ENCODE results near the gene LRRC2. TPM values are rescaled to one million over a fixed set of nuclear protein-coding genes. Genes with fewer than 3 reads are reported as not detected.

Gene LRRC2, protein sequence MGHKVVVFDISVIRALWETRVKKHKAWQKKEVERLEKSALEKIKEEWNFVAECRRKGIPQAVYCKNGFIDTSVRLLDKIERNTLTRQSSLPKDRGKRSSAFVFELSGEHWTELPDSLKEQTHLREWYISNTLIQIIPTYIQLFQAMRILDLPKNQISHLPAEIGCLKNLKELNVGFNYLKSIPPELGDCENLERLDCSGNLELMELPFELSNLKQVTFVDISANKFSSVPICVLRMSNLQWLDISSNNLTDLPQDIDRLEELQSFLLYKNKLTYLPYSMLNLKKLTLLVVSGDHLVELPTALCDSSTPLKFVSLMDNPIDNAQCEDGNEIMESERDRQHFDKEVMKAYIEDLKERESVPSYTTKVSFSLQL
- total RNA-seq, result under 0.01 and 0.06 TPM in 2 replicates

GRCh38 chr3:46566040-46566641 lies at the start of gene LRRC2:
LRRC2 (minus strand) TSS chr3:46566302; CDS start chr3:46551591, 14,711 bp downstream.

DNA sequence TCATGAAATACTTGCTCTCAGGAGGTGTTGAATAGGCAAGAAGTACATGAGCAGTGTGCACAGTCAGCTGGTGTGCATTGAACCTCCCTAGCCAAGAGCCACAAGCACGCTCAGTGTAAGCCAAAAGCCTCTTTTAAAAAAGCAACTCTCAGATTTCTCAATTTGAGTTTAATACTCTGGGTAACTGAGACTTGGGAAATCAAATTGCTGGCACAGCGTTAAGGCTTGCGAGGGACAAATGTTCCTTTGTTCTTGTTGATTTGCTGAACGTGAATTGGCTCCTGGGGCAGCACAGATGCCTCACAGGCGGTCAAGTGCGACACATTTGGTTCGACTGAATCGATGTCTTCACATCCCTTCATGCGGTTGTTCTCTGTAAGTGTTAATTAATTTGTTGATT lies 46.2 kb upstream of the LRRC2 start, which contains the start of gene FAM240A:
FAM240A (plus strand) TSS at position 202 of the 400 bp plus-strand sequence; CDS start at position 361, 159 bp downstream.

DNA sequence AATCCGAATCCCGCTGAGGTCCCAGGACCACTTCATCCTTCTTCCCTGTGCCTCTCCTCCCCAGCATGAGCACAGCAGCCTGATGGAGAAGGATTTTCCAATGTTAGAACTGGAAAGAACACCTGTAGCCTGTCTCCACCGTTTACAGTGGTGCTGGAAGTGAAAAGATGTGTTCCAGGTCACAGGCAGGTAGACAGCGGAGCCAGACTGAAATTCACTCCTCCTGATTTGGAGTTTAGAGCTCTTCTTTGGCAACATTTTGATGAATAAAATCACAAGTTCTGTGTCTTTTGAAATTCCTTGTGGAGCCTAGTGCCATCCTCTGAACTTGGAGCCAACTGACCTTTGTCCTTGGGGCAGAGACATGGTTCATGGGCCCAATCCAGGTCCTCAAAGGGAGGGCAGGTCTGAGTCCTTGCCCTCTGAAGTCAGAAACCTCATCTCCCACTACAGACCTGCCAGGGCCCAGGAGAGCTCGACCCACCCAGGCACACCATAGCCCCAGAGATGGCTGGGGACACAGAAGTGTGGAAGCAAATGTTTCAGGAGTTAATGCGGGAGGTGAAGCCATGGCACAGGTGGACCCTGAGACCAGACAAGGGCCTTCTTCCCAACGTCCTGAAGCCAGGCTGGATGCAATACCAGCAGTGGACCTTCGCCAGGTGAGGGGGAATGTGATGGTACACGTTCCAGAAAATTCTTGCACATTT lies 68.4 kb downstream of the LRRC2 start, which contains the start of gene RTP3:
RTP3 (plus strand) TSS at position 421 of the 710 bp plus-strand sequence; CDS start at position 508, 87 bp downstream.

Other genes starting within 250 kb of the LRRC2 start
- gene CCR2, start 212.2 kb downstream of the LRRC2 start, total RNA-seq, result not detected in 2 replicates
- gene CCR5, start 195.4 kb downstream of the LRRC2 start, total RNA-seq, result not detected in 2 replicates
- 2.5 and 6.3 TPM in 2 replicates for gene CCRL2, start 159.0 kb downstream of the LRRC2 start, total RNA-seq
- gene LTF, start 101.4 kb downstream of the LRRC2 start, total RNA-seq, result 0.13 and 0.16 TPM in 2 replicates
- gene RTP3, start 68.3 kb downstream of the LRRC2 start, total RNA-seq, result not detected in 2 replicates
- not detected in 2 replicates for gene FAM240A, start 46.2 kb upstream of the LRRC2 start, total RNA-seq
- 9.9 and 18.5 TPM in 2 replicates for gene ALS2CL, start 127.4 kb upstream of the LRRC2 start, total RNA-seq
- gene TMIE, start 135.1 kb upstream of the LRRC2 start, total RNA-seq, result 0.16 and 0.31 TPM in 2 replicates
- not detected in 2 replicates for gene PRSS50, start 151.6 kb upstream of the LRRC2 start, total RNA-seq